Skeletal muscle tissue (tissue), 4 donors: Measurements from ENCODE around the gene MAPK14. TPM values are rescaled to one million over a fixed set of nuclear protein-coding genes. Genes with fewer than 3 reads are reported as not detected.

Source experiments
- H3K27ac ChIP-seq: one replicate; pipeline ENCODE4 v1.7.0; 2013; ENCODE audit warnings: mild to moderate bottlenecking, low read depth, low read length, inconsistent platforms
- H3K27me3 ChIP-seq, 3 donors: one replicate each; pipeline ENCODE4 v1.7.0; 2013; ENCODE audit warnings: low read length in 3 of 3; ENCODE audit not compliant: control insufficient read depth in 3 of 3, insufficient read depth in 3 of 3
- H3K36me3 ChIP-seq, 3 donors: one replicate each; pipeline ENCODE4 v1.7.0; 2013; ENCODE audit warnings: low read length in 3 of 3; ENCODE audit not compliant: control insufficient read depth in 3 of 3, insufficient read depth in 3 of 3
- H3K4me1 ChIP-seq, 3 donors: one replicate each; pipeline ENCODE4 v1.7.0; 2013; ENCODE audit warnings: low read length in 3 of 3, mild to moderate bottlenecking in 3 of 3; ENCODE audit not compliant: control insufficient read depth in 3 of 3, insufficient read depth in 3 of 3
- H3K4me3 ChIP-seq, 3 donors: one replicate each; pipeline ENCODE4 v1.7.0; 2013; ENCODE audit warnings: low read length in 3 of 3
- H3K9ac ChIP-seq, 3 donors: one replicate each; pipeline ENCODE4 v1.7.0; 2013; ENCODE audit warnings: low read length in 3 of 3, mild to moderate bottlenecking in 3 of 3, moderate library complexity in 2 of 3, low read depth in 1 of 3
- H3K9me3 ChIP-seq, 3 donors: one replicate each; pipeline ENCODE4 v1.7.0; 2013; ENCODE audit warnings: low read length in 3 of 3; ENCODE audit not compliant: control insufficient read depth in 3 of 3
- total RNA-seq: library from RNA; depleted of rRNA; stranded (reverse); fragments of >200 nt; gene quantifications from one replicate; pipeline ENCODE4 v1.2.3, GENCODE V29; 2014
- donor health status: Osteomylitis.

The MAPK14 gene
- total RNA-seq, 1 donor from 2014 or later: 38.1 TPM

DNA sequence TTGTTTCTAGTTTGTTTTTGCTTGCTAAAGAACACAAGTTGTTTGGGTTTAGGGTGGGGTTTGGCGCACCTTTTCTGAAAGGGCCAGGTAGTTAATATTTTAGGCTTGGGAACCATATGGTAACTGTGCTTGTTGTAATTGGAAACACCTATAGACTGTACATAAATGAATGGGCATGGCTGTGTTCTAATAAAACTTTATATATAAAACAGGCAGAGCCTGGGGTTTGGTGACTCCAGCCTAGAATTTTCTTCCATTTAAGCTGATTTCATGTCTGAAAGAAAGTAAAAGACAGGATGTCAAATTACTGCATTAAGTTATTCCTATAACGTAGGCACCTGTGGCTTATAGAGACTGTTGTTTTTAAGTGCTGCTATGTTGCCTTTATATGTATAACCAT, 66.6 kb downstream of the MAPK14 start:
- Histone ChIP-seq H3K9ac (no peak overlapping the region), H3K36me3 (peaks cover 0 to 26% (median 20%) of the 10 kb centered on the region in 3 donors), H3K27me3 (no peaks in the 10 kb centered on the region), H3K9me3 (no peaks in the 10 kb centered on the region), H3K27ac (no peak overlapping the region), H3K4me1 (peaks cover 0 to 11% (median 5%) of the 10 kb centered on the region in 3 donors), H3K4me3 (no peak overlapping the region)

- Histone ChIP-seq H3K27me3 (no peaks in the 10 kb centered on the region), H3K36me3 (peaks cover 0 to 28% (median 20%) of the 10 kb centered on the region in 3 donors), H3K27ac (no peak overlapping the region), H3K9me3 (no peaks in the 10 kb centered on the region), H3K4me3 (no peak overlapping the region), H3K9ac (peak overlapping the region in 1 of 3 donors; percentile 1), H3K4me1 (peaks cover 0 to 11% (median 5%) of the 10 kb centered on the region in 3 donors)
Observed at GRCh38 chr6:36094753-36095496, 67.3 kb downstream of the MAPK14 start.

- H3K4me3 ChIP-seq: no peak overlapping the region
- H3K4me1 ChIP-seq: peaks cover 0 to 11% (median 5%) of the 10 kb centered on the region in 3 donors
- peaks cover 0 to 31% (median 22%) of the 10 kb centered on the region in 3 donors for H3K36me3 ChIP-seq
- H3K27ac ChIP-seq: no peak overlapping the region
- no peak overlapping the region for H3K9ac ChIP-seq
- no peaks in the 10 kb centered on the region for H3K27me3 ChIP-seq
- H3K9me3 ChIP-seq: no peaks in the 10 kb centered on the region
Observed at GRCh38 chr6:36095497-36096391, 68.1 kb downstream of the MAPK14 start.

DNA sequence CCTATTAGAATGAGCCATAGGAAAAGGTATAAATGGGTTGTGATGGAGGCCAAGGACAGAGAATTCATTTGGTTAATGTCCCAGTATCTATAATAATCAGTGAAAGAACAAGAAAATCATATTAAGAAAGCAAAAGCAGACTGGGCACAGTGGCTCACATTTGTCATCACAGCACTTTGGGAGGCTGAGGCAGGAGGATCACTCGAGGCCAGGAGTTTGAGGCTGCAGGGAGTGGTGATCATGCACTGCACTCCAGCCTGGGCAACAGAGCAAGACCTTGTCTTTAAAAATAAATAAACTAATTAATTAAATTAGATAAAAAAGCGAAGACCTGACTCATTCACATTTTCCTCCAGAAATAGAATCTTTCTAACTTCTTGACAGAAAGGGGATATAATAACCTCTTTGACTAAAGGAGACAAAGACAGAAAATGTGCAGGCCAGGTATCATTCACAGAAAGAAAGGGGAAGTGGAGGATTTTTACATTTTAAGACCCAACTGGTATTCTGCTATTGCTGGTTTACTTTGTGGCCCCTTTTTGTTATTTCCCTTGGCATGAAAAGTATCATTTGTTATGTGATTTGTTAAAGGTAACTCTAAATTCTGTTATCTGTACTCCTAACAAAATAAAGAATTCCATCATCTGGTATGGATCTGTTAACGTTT, 70.8 kb downstream of the MAPK14 start:
- H3K4me1 ChIP-seq: peaks cover 0 to 11% (median 5%) of the 10 kb centered on the region in 3 donors
- no peak overlapping the region for H3K9ac ChIP-seq
- H3K4me3 ChIP-seq: no peak overlapping the region
- H3K36me3 ChIP-seq: peaks cover 5 to 27% (median 25%) of the 10 kb centered on the region in 3 donors
- no peaks in the 10 kb centered on the region for H3K9me3 ChIP-seq
- no peaks in the 10 kb centered on the region for H3K27me3 ChIP-seq
- H3K27ac ChIP-seq: no peak overlapping the region

DNA sequence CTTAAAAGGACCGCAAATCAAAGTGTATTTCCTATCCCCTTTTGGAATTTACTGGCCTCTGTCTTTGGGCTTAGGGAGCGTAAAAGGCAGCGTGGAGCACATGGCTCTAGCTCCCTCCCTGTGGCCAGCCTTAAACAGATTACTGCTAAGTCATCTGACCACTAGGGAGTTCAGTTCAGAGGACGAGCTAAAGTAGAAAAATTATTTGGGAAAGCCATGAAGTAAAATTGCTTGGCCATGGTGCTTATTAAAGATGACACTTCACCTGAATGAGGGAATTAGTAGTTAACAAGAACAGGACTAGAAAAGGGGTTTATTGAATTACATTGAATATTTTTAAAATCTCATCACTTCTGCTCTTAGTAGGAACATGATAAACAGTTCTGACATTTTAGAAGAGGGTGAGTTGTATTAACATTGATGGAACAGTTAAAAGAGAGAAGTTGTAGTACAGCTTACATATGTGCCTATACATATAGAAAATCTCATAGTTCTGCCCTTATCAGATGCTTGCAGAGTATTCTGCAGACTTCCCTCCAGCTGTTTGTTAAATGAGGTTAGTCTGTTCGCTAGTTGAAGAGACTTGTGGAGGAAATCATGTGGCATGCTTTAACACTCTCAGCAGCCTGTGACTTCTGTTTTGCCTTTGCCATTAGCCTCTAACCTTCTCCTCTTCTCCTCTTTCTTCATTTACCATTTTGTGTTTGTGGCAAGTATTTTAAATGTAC, 71.5 kb downstream of the MAPK14 start:
- no peak overlapping the region for H3K9ac ChIP-seq
- no peaks in the 10 kb centered on the region for H3K9me3 ChIP-seq
- no peak overlapping the region for H3K27ac ChIP-seq
- H3K27me3 ChIP-seq: no peaks in the 10 kb centered on the region
- H3K4me3 ChIP-seq: no peak overlapping the region
- peaks cover 0 to 11% (median 5%) of the 10 kb centered on the region in 3 donors for H3K4me1 ChIP-seq
- H3K36me3 ChIP-seq: peaks cover 12 to 34% (median 32%) of the 10 kb centered on the region in 3 donors

DNA sequence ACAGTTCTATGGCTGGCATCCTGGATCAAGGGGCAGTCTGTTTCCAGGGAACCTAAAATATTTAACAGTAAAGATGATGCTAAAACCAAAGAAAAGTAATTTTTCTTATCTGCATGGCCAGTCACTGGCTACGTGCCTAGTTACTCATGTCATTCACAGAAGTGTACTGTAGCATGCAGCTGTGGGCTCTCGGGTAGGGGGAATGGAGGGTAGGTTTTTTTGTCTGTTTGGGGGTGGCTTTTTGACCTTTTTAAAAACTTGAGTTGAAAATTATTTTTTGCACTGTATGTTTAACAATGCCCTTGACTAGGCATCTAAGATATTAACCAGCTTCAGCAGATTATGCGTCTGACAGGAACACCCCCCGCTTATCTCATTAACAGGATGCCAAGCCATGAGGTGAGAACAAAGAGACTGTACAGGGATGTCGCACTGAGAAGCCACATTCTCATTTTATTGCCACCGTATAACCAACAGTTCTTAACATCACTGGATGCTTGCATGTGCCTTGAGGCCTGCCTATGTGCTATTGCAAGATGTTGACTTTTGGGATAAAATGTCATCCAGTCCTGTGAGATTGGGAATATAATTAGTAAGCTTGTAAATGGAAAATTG, 72.4 kb downstream of the MAPK14 start:
- peaks cover 17 to 39% (median 33%) of the 10 kb centered on the region in 3 donors for H3K36me3 ChIP-seq
- no peaks in the 10 kb centered on the region for H3K27me3 ChIP-seq
- no peak overlapping the region for H3K27ac ChIP-seq
- H3K4me1 ChIP-seq: peaks cover 0 to 6% (median 4%) of the 10 kb centered on the region in 3 donors
- H3K9ac ChIP-seq: no peak overlapping the region
- no peaks in the 10 kb centered on the region for H3K9me3 ChIP-seq
- no peak overlapping the region for H3K4me3 ChIP-seq

GRCh38 chr6:36101691-36102090, 74.1 kb downstream of the MAPK14 start:
- H3K9ac ChIP-seq: no peak overlapping the region
- no peak overlapping the region for H3K27ac ChIP-seq
- H3K9me3 ChIP-seq: no peaks in the 10 kb centered on the region
- peaks cover 19 to 33% (median 29%) of the 10 kb centered on the region in 3 donors for H3K36me3 ChIP-seq
- no peaks in the 10 kb centered on the region for H3K27me3 ChIP-seq
- H3K4me3 ChIP-seq: no peak overlapping the region
- peaks cover 0 to 2% (median 0%) of the 10 kb centered on the region in 3 donors for H3K4me1 ChIP-seq

GRCh38 chr6:36102853-36103252, 75.2 kb downstream of the MAPK14 start:
- H3K36me3 ChIP-seq: peaks cover 24 to 35% (median 31%) of the 10 kb centered on the region in 3 donors
- peaks cover 0 to 2% (median 0%) of the 10 kb centered on the region in 3 donors for H3K4me1 ChIP-seq
- no peaks in the 10 kb centered on the region for H3K9me3 ChIP-seq
- H3K27ac ChIP-seq: no peak overlapping the region
- H3K27me3 ChIP-seq: no peaks in the 10 kb centered on the region
- no peak overlapping the region for H3K9ac ChIP-seq
- H3K4me3 ChIP-seq: no peak overlapping the region

DNA sequence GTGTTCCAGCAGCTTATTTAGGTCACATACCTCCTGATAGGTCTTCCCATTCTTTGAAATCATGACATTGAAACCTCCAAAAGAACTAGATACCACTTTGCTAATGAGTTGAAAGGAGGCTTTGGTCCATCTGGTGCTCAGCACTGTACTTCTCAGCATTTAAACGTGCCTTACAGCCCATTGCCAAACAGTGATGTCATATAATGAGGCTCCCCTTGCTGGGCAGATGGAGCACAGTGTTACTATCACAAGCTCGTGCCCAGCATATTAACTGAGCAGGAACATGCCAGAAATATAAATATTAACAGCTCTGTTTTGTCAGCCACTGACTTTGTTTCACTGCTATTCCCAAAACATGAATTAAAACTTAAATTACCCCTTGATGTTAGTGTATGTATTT, 77.2 kb downstream of the MAPK14 start:
- Histone ChIP-seq H3K27me3 (no peaks in the 10 kb centered on the region), H3K4me3 (no peak overlapping the region), H3K27ac (no peak overlapping the region), H3K4me1 (peaks cover 0 to 2% (median 0%) of the 10 kb centered on the region in 3 donors), H3K9ac (no peak overlapping the region), H3K9me3 (no peaks in the 10 kb centered on the region), H3K36me3 (peaks cover 34 to 50% (median 45%) of the 10 kb centered on the region in 3 donors)
